H1 (cell line): ENCODE results near the gene SLC6A19. TPM values are rescaled to one million over a fixed set of nuclear protein-coding genes. Genes with fewer than 3 reads are reported as not detected.

ENCODE experiments used
- CTCF ChIA-PET: fragments of 300-600 bp; sonication (Branson Sonifier 250); formaldehyde crosslinking; loops from one replicate; lab custom pipeline; 2021; ENCODE audit not compliant: partially characterized antibody; lab: Charles Lee
- POLR2A ChIA-PET: fragments of 300-600 bp; sonication (Branson Sonifier 250); formaldehyde crosslinking; loops from one replicate; lab custom pipeline; 2021; ENCODE audit warnings: inconsistent platforms; ENCODE audit not compliant: partially characterized antibody; lab: Charles Lee
- DNase-seq, 2 experiments: peaks; one replicate each; pipeline versions ENCODE4 v3.0.0 to v3.0.0-alpha.2; 2010 to 2022; ENCODE audit warnings: low spot score in 2 of 2, low read depth in 1 of 2, mixed read lengths in 1 of 2
- FAIRE-seq: peaks from 2 replicates; lab custom pipeline; 2011; peaks lifted over from hg19 to GRCh38; lab: Jason Lieb, UNC
- H2AFZ ChIP-seq: 2 replicates; pipeline ENCODE4 v1.8.1; 2012; ENCODE audit warnings: low read length, inconsistent platforms
- H2AK5ac ChIP-seq: 2 replicates; pipeline ENCODE4 v1.6.1; 2013; ENCODE audit warnings: low read depth, low read length
- H2BK120ac ChIP-seq: replicated peaks from 2 replicates; pipeline ENCODE3; 2013; ENCODE audit warnings: low read depth, low read length, inconsistent platforms
- H2BK12ac ChIP-seq: 2 replicates; pipeline ENCODE4 v1.6.1; 2013; ENCODE audit warnings: low read depth, low read length
- H2BK15ac ChIP-seq: 2 replicates; pipeline ENCODE4 v1.6.1; 2013; ENCODE audit warnings: low read length
- H2BK20ac ChIP-seq: 2 replicates; pipeline ENCODE4 v1.6.1; 2013; ENCODE audit warnings: low read length
- H2BK5ac ChIP-seq: 2 replicates; pipeline ENCODE4 v1.6.1; 2013; ENCODE audit warnings: low read depth, low read length
- H3K14ac ChIP-seq: 2 replicates; pipeline ENCODE4 v1.6.1; 2013; ENCODE audit warnings: inconsistent platforms; ENCODE audit not compliant: insufficient read length
- H3K18ac ChIP-seq: 2 replicates; pipeline ENCODE4 v1.6.1; 2013; ENCODE audit warnings: low read length; ENCODE audit errors: extremely low read depth
- H3K23ac ChIP-seq: 2 replicates; pipeline ENCODE4 v1.6.1; 2013; ENCODE audit warnings: inconsistent platforms; ENCODE audit not compliant: insufficient read length
- H3K23me2 ChIP-seq: 2 replicates; pipeline ENCODE4 v1.6.1; 2013; ENCODE audit warnings: low read depth, low read length
- H3K27ac ChIP-seq: 2 replicates; pipeline ENCODE4 v1.6.1; 2011; ENCODE audit warnings: low read depth, low read length, inconsistent platforms
- H3K27me3 ChIP-seq, 4 experiments: replicated peaks in 1 of 4; 1 replicate in 1 of 4; 2 replicates in 3 of 4; pipeline versions ENCODE4 v1.6.1 to v1.8.1; 2011 to 2013; ENCODE audit warnings: low read length in 3 of 4, mild to moderate bottlenecking in 3 of 4, inconsistent platforms in 2 of 4, mixed read lengths in 2 of 4, moderate library complexity in 1 of 4; ENCODE audit not compliant: control insufficient read depth in 3 of 4, insufficient read depth in 3 of 4; ENCODE audit errors: extremely low read depth in 1 of 4
- H3K36me3 ChIP-seq, 4 experiments: 2 replicates each; pipeline versions ENCODE4 v1.6.1 to v1.8.1; 2011 to 2013; ENCODE audit warnings: mild to moderate bottlenecking in 4 of 4, low read length in 3 of 4, moderate library complexity in 2 of 4, control low read depth in 1 of 4, inconsistent platforms in 1 of 4; ENCODE audit not compliant: insufficient read depth in 4 of 4, control insufficient read depth in 2 of 4
- H3K4ac ChIP-seq: replicated peaks from 2 replicates; pipeline ENCODE3; 2013; ENCODE audit warnings: low read length, low read depth, mixed read lengths, inconsistent platforms; ENCODE audit not compliant: insufficient read length
- H3K4me1 ChIP-seq, 4 experiments: replicated peaks in 1 of 4; 1 replicate in 1 of 4; 2 replicates in 3 of 4; pipeline versions ENCODE4 v1.6.1 to v1.8.1; 2011 to 2013; ENCODE audit warnings: low read length in 3 of 4, inconsistent platforms in 2 of 4, mixed read lengths in 1 of 4; ENCODE audit not compliant: insufficient read depth in 4 of 4, control insufficient read depth in 3 of 4
- H3K4me2 ChIP-seq, 2 experiments: 2 replicates each; pipeline versions ENCODE4 v1.6.1 to v1.8.1; 2011 to 2013; ENCODE audit warnings: low read depth in 2 of 2, low read length in 2 of 2, control low read depth in 1 of 2, inconsistent platforms in 1 of 2, mild to moderate bottlenecking in 1 of 2; ENCODE audit not compliant: insufficient read depth in 1 of 2
- H3K4me3 ChIP-seq, 4 experiments: fragments of 200-600, 300-600 bp in 1 of 4; sonication (generic), shearing (Covaris generic), sonication (Bioruptor Twin) in 1 of 4; 2 replicates each; pipeline versions ENCODE4 v1.5.1 to v1.8.1; 2011 to 2016; ENCODE audit warnings: low read length in 4 of 4, low read depth in 3 of 4, control low read depth in 2 of 4, inconsistent platforms in 2 of 4, mild to moderate bottlenecking in 2 of 4, mixed read lengths in 1 of 4, moderate library complexity in 1 of 4; ENCODE audit not compliant: insufficient read depth in 2 of 4; ENCODE audit errors: extremely low read depth in 1 of 4
- H3K56ac ChIP-seq: replicated peaks from 2 replicates; pipeline ENCODE3; 2013; ENCODE audit warnings: low read depth, mild to moderate bottlenecking, mixed read lengths, low read length, inconsistent platforms; ENCODE audit not compliant: insufficient read length
- H3K79me1 ChIP-seq: 2 replicates; pipeline ENCODE4 v1.6.1; 2013; ENCODE audit warnings: low read depth, low read length, control low read depth
- H3K79me2 ChIP-seq, 2 experiments: 2 replicates each; pipeline versions ENCODE4 v1.6.1 to v1.8.1; 2012 to 2013; ENCODE audit warnings: low read length in 2 of 2, mild to moderate bottlenecking in 2 of 2, inconsistent platforms in 1 of 2; ENCODE audit not compliant: insufficient read depth in 2 of 2, control insufficient read depth in 1 of 2
- H3K9ac ChIP-seq, 4 experiments: replicated peaks in 1 of 4; 1 replicate in 1 of 4; 2 replicates in 3 of 4; pipeline versions ENCODE4 v1.6.1 to v1.8.1; 2011 to 2013; ENCODE audit warnings: low read depth in 3 of 4, low read length in 3 of 4, control low read depth in 2 of 4, mild to moderate bottlenecking in 2 of 4, moderate library complexity in 2 of 4, inconsistent platforms in 1 of 4; ENCODE audit errors: extremely low read depth in 1 of 4
- H3K9me3 ChIP-seq, 2 experiments: 2 replicates each; pipeline versions ENCODE4 v1.6.1 to v1.8.1; 2012 to 2013; ENCODE audit warnings: mild to moderate bottlenecking in 2 of 2, moderate library complexity in 2 of 2, control low read depth in 1 of 2, inconsistent platforms in 1 of 2, low read depth in 1 of 2, low read length in 1 of 2, mixed read lengths in 1 of 2; ENCODE audit not compliant: insufficient read depth in 2 of 2
- H4K20me1 ChIP-seq, 2 experiments: replicated peaks in 1 of 2; 2 replicates each; pipeline versions ENCODE3 to v1.8.1; 2011 to 2013; ENCODE audit warnings: inconsistent platforms in 2 of 2, low read length in 2 of 2, mild to moderate bottlenecking in 1 of 2; ENCODE audit not compliant: insufficient read depth in 2 of 2, control insufficient read depth in 1 of 2
- H4K5ac ChIP-seq: 2 replicates; pipeline ENCODE4 v1.6.1; 2013; ENCODE audit warnings: low read length, low read depth, mixed read lengths, inconsistent platforms; ENCODE audit not compliant: insufficient read length
- H4K8ac ChIP-seq: 2 replicates; pipeline ENCODE4 v1.8.0; 2013; ENCODE audit warnings: mild to moderate bottlenecking, moderate library complexity, low read length, inconsistent platforms; ENCODE audit not compliant: insufficient read depth; ENCODE audit errors: extremely low read depth
- H4K91ac ChIP-seq: replicated peaks from 2 replicates; pipeline ENCODE3; 2013; ENCODE audit warnings: low read length, mixed read lengths, inconsistent platforms; ENCODE audit not compliant: insufficient read length
- CEBPB ChIP-seq: IDR thresholded peaks from 2 replicates; pipeline ENCODE4 v1.6.1; 2012; ENCODE audit warnings: low read depth, low read length
- CTCF ChIP-seq, 3 experiments: IDR thresholded peaks; 1 replicate in 2 of 3; 2 replicates in 1 of 3; pipeline versions ENCODE4 v1.5.1 to v1.6.1; 2011; ENCODE audit warnings: low read length in 3 of 3, mild to moderate bottlenecking in 3 of 3, inconsistent platforms in 2 of 3, low read depth in 1 of 3, moderate library complexity in 1 of 3; ENCODE audit not compliant: insufficient read depth in 1 of 3; ENCODE audit errors: control extremely low read depth in 1 of 3
- HDAC6 ChIP-seq: IDR thresholded peaks from one replicate; pipeline ENCODE4 v1.7.1; 2012; ENCODE audit warnings: low read depth, mild to moderate bottlenecking, inconsistent platforms, low read length, moderate library complexity
- MAX ChIP-seq: IDR thresholded peaks from 2 replicates; pipeline ENCODE4 v1.6.1; 2012; ENCODE audit warnings: inconsistent platforms
- RBBP5 ChIP-seq: IDR thresholded peaks from 2 replicates; pipeline ENCODE4 v1.7.1; 2012; ENCODE audit warnings: low read depth, mild to moderate bottlenecking, inconsistent platforms, low read length, moderate library complexity, borderline replicate concordance
- SP1 ChIP-seq: IDR thresholded peaks from 2 replicates; pipeline ENCODE4 v1.6.1; 2011; ENCODE audit warnings: low read depth, low read length
- SP4 ChIP-seq: IDR thresholded peaks from 2 replicates; pipeline ENCODE4 v1.6.1; 2012; ENCODE audit warnings: low read length, inconsistent platforms
- TAF7 ChIP-seq: optimal IDR thresholded peaks from 2 replicates; pipeline ENCODE3; 2011; ENCODE audit warnings: low read depth, mild to moderate bottlenecking, inconsistent platforms, low read length, moderate library complexity, borderline replicate concordance
- WGBS, 2 experiments: shearing (Covaris generic) in 1 of 2; methylation state at CpG; one replicate each; pipeline versions ENCODE4 v1.1.6 to v1.1.7; 2013 to 2015; ENCODE audit warnings: low lambda C conversion rate in 2 of 2, mixed read lengths in 2 of 2, inconsistent platforms in 1 of 2, low coverage in 1 of 2, missing lambda C conversion rate in 1 of 2; ENCODE audit not compliant: insufficient replicate concordance in 2 of 2, insufficient coverage in 1 of 2, insufficient read length in 1 of 2; ENCODE audit errors: extremely low coverage in 1 of 2, missing lambda C conversion rate in 1 of 2; 5-methylcytosine and 5-hydroxymethylcytosine counted together
- polyA plus RNA-seq, 7 experiments: library from polyadenylated mRNA; depleted of rRNA in 3 of 7; stranded (reverse) in 5 of 7; unstranded in 2 of 7; fragments of >200 nt in 5 of 7; fragments of 200-250 nt in 2 of 7; gene quantifications; 1 replicate in 5 of 7; 2 replicates in 1 of 7; 4 replicates in 1 of 7; pipeline versions ENCODE4 v1.2.1 to v1.2.3, GENCODE V29; 2011 to 2013; ENCODE audit warnings: missing spikeins in 2 of 7, mixed read lengths in 2 of 7
- total RNA-seq: library from RNA; stranded (reverse); fragmentation: NEBNext Ultra II Directional; extraction: Animal tissue kit (Norgen Biotek cat#: 25700); gene quantifications from 2 replicates; pipeline ENCODE4 v1.2.1, GENCODE V29; 2021

Gene SLC6A19
- total and polyA plus RNA-seq, 2 of the 8 experiments (the other 6 are each of a cell fraction or from before 2014, with no cell fraction given): 0.02 TPM; not detected in 1

- H2AFZ ChIP-seq: no peak overlapping the region
- H3K4me2 ChIP-seq: no peak overlapping the region
- H2BK20ac ChIP-seq: no peak overlapping the region
- no peaks in the 10 kb centered on the region for H3K79me2 ChIP-seq
- no peak overlapping the region for H4K5ac ChIP-seq
- no peak overlapping the region for H3K23ac ChIP-seq
- H3K14ac ChIP-seq: no peak overlapping the region
- no peaks in the 10 kb centered on the region for H3K79me1 ChIP-seq
- no peak overlapping the region for H3K4ac ChIP-seq
- H3K18ac ChIP-seq: no peak overlapping the region
- H2BK120ac ChIP-seq: no peak overlapping the region
- H2BK15ac ChIP-seq: no peak overlapping the region
- no peak overlapping the region for H3K9ac ChIP-seq
- no peaks in the 10 kb centered on the region for H3K23me2 ChIP-seq
- FAIRE-seq (no peak), DNase-seq (no peak)
- H3K56ac ChIP-seq: no peak overlapping the region
- H2BK12ac ChIP-seq: no peak overlapping the region
- H2AK5ac ChIP-seq: no peak overlapping the region
- no peaks in the 10 kb centered on the region for H4K20me1 ChIP-seq
- H4K8ac ChIP-seq: peak overlapping the region; percentile 35; the same call in 1 of the 2 replicates
- no peak overlapping the region for H3K27ac ChIP-seq
- ChIA-PET POLR2A (interaction anchor here (1.1 kb wide), 1 partner anchor 24 kb away, joined by 3 read pairs; no protein-coding TSS in a partner anchor), CTCF (interaction anchor here (0.7 to 5.5 kb wide), 10 partner anchors 8 to 461 kb away, joined by 3 to 30 read pairs (median 4); partner anchors contain the start of gene SLC6A19)
- H3K9me3 ChIP-seq: peaks cover 0 to 3% of the 10 kb centered on the region in 2 experiments; a peak in 1 of 4 replicates
- 93% methylated on average over 11 of the region's 18 CpGs; no CpG with 5 or more reads in 1 of the 2 experiments for WGBS, 2 experiments
- H3K36me3 ChIP-seq: no peaks in the 10 kb centered on the region
- H2BK5ac ChIP-seq: no peak overlapping the region
- H3K27me3 ChIP-seq: no peaks in the 10 kb centered on the region
- H4K91ac ChIP-seq: no peak overlapping the region
- peaks cover 0 to 3% (median 0%) of the 10 kb centered on the region in 4 experiments; a peak in 1 of 7 replicates for H3K4me1 ChIP-seq
- H3K4me3 ChIP-seq: no peak overlapping the region
- TF ChIP-seq CTCF (IDR thresholded peaks at IDR 0.05; ENCODE audit: control extremely low read depth in 1 of 3, insufficient read depth in 1 of 3, low read depth in 1 of 3, low read length in 3 of 3) (no peak), SP4 (no peak), MAX (no peak), CEBPB (no peak), HDAC6 (no peak), TAF7 (no peak), RBBP5 (no peak), SP1 (no peak)
These were observed 17.8 kb upstream of the SLC6A19 start for GRCh38 chr5:1183424-1184162.
